ENCODE results near the gene HSPE1. TPM values are rescaled to one million over a fixed set of nuclear protein-coding genes. Genes with fewer than 3 reads are reported as not detected.
"Not testable (repeated sequence)": the region's sequence is repeated elsewhere in the genome, so short reads cannot be mapped to it uniquely, and the experiment has no call there.

The HSPE1 gene
- polyA plus RNA-seq, 3 donors from 2014 or later: 60.2 to 96.7 (median 93.7) TPM

DNA sequence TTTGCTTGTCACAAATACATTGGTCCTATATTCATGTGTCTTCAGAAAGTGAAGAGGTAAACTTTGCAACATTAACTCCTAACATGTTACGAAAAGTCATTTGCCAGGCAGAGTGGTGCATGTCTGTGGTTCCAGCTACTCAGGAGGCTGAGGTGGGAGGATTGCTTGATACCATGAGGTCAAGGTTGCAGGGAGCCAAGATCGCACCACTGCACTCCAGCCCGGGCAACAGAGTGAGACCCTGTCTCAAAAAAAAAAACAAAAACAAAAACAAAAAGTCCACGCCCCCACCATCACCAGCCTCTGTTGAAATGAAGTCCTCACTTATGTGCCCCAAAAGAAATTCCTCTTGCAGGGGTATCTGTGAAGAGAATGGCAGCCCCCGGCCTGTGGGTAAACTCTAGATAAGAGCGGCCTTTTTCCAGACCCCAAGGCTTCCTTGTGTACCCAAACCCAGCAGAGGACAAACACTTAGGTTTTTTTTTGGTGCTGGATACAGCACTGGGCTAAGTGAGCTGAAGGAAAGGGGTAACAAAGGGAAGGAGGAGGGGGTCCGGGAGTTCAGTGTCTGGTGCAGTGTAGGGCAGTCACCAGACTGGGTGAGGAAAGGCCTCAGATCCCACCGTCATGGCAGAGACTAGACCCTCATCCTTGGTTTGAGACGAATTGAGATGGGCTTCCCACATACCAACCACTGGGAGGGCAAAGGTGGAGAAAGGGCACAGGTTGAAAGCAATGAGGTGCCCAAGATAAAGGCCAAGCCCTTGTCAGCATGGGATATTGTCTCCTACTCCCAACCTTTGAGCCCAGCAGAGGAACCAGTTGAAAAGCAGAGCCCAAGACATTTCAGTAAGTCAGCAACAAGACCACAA is 19.8 kb upstream of the HSPE1 start:
- peaks cover 0 to 4% (median 0%) of the 10 kb centered on the region in 3 donors for H3K27me3 Mint-ChIP-seq (ENCODE audit: low read depth in 3 of 3)
- peaks cover 0 to 11% (median 1%) of the 10 kb centered on the region in 6 donors for H3K9me3 Mint-ChIP-seq
- H3K27ac Mint-ChIP-seq: peak overlapping the region in 1 of 6 donors; percentile 14
- H3K4me1 Mint-ChIP-seq: peaks cover 0 to 15% of the 10 kb centered on the region in 2 donors
- DNase-seq: no peak
- H3K4me3 Mint-ChIP-seq: no peak overlapping the region
- H3K36me3 Mint-ChIP-seq: peaks cover 15 to 37% (median 28%) of the 10 kb centered on the region in 3 donors

GRCh38 chr2:197484248-197484647 is 15.9 kb upstream of the HSPE1 start:
- peaks cover 7 to 42% (median 20%) of the 10 kb centered on the region in 3 donors for H3K36me3 Mint-ChIP-seq
- not testable (repeated sequence) for H3K27ac Mint-ChIP-seq

DNA sequence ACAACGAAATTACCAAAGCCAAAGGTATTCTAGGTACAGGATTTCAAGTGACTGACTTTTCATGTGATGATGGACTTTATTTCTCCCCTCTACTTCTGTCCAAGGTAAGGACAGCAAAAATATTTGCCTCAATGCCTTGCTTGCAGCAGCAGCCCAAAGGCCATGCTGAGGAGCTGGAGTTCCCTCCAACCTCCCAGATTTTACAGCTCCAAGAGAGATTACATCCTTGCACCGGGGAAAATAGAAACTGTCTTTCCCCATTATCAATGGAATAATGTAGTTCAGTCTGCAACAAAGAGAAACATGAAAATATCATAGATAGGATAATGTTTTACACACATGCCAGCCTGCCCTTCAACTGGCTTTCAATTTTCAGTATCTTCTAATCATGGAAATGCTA is 14.0 kb upstream of the HSPE1 start:
- no peak for DNase-seq
- peak overlapping the region in 3 of 6 donors; percentile 62 to 64 (median 64) for H3K27ac Mint-ChIP-seq
- H3K4me1 Mint-ChIP-seq: no peaks in the 10 kb centered on the region
- H3K36me3 Mint-ChIP-seq: peaks cover 12 to 48% (median 12%) of the 10 kb centered on the region in 3 donors
- H3K27me3 Mint-ChIP-seq (ENCODE audit: low read depth in 3 of 3): no peaks in the 10 kb centered on the region
- no peak overlapping the region for H3K4me3 Mint-ChIP-seq
- H3K9me3 Mint-ChIP-seq: peaks cover 0 to 11% (median 1%) of the 10 kb centered on the region in 6 donors

More at GRCh38 chr2:197484248-197484647, 15.9 kb upstream of the HSPE1 start:
- not testable (repeated sequence) for DNase-seq; H3K4me3 Mint-ChIP-seq; H3K4me1 Mint-ChIP-seq; H3K27me3 Mint-ChIP-seq (ENCODE audit: low read depth in 3 of 3)
- H3K9me3 Mint-ChIP-seq: peaks cover 0 to 11% (median 1%) of the 10 kb centered on the region in 6 donors

- Mint-ChIP-seq H3K27ac (peak overlapping the region in 3 of 6 donors; percentile 5 to 34 (median 24)), H3K36me3 (peaks cover 12 to 47% (median 12%) of the 10 kb centered on the region in 3 donors), H3K27me3 (ENCODE audit: low read depth in 3 of 3) (no peaks in the 10 kb centered on the region)
Observed at GRCh38 chr2:197487385-197487784, 12.8 kb upstream of the HSPE1 start.

GRCh38 chr2:197495433-197496134 is 4.6 kb upstream of the HSPE1 start:
- DNase-seq: no peak
- peaks cover 9 to 21% (median 15%) of the 10 kb centered on the region in 3 donors for H3K36me3 Mint-ChIP-seq
- peaks cover 24 to 45% of the 10 kb centered on the region in 2 donors for H3K4me1 Mint-ChIP-seq
- no peaks in the 10 kb centered on the region for H3K9me3 Mint-ChIP-seq
- H3K4me3 Mint-ChIP-seq: no peak overlapping the region
- H3K27me3 Mint-ChIP-seq (ENCODE audit: low read depth in 3 of 3): peaks cover 5 to 17% (median 13%) of the 10 kb centered on the region in 3 donors
- no peak overlapping the region for H3K27ac Mint-ChIP-seq

More at GRCh38 chr2:197487385-197487784, 12.8 kb upstream of the HSPE1 start:
- no peak for DNase-seq
- Mint-ChIP-seq H3K9me3 (peaks cover 0 to 11% (median 1%) of the 10 kb centered on the region in 6 donors), H3K4me1 (no peaks in the 10 kb centered on the region), H3K4me3 (no peak overlapping the region)

GRCh38 chr2:197496695-197497094 is 3.5 kb upstream of the HSPE1 start:
- H3K27ac Mint-ChIP-seq: peak overlapping the region in 2 of 6 donors; percentile 33 to 62
- peaks cover 5 to 17% (median 13%) of the 10 kb centered on the region in 3 donors for H3K27me3 Mint-ChIP-seq (ENCODE audit: low read depth in 3 of 3)
- H3K9me3 Mint-ChIP-seq: no peaks in the 10 kb centered on the region
- H3K4me3 Mint-ChIP-seq: no peak overlapping the region
- H3K36me3 Mint-ChIP-seq: peaks cover 9 to 19% (median 15%) of the 10 kb centered on the region in 3 donors
- no peak for DNase-seq
- peaks cover 35 to 56% of the 10 kb centered on the region in 2 donors for H3K4me1 Mint-ChIP-seq

DNA sequence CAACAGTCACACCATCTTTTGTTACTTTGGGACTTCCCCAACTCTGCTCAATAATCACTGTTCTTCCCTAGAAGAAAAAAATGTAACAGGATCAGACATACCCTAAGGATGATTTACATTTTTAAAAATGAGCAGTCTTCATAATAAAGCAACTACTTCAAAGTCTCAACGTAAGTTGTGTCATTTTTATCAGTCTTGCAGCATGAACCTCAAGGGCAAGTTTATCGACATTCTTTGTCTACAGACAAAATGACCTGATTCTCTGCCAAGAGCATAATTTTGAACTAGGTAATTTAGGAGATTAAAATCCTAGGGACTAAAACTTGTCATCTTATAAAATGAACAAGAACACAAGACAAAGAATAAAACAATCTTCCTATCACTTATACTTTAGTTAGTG is 2.9 kb upstream of the HSPE1 start:
- Mint-ChIP-seq H3K9me3 (no peaks in the 10 kb centered on the region), H3K4me1 (peaks cover 42 to 62% of the 10 kb centered on the region in 2 donors), H3K4me3 (peak overlapping the region in 1 of 5 donors; percentile 97), H3K36me3 (peaks cover 9 to 19% (median 15%) of the 10 kb centered on the region in 3 donors), H3K27me3 (ENCODE audit: low read depth in 3 of 3) (peaks cover 5 to 17% (median 13%) of the 10 kb centered on the region in 3 donors), H3K27ac (peak overlapping the region in 4 of 6 donors; percentile 45 to 97 (median 78))
- no peak for DNase-seq

DNA sequence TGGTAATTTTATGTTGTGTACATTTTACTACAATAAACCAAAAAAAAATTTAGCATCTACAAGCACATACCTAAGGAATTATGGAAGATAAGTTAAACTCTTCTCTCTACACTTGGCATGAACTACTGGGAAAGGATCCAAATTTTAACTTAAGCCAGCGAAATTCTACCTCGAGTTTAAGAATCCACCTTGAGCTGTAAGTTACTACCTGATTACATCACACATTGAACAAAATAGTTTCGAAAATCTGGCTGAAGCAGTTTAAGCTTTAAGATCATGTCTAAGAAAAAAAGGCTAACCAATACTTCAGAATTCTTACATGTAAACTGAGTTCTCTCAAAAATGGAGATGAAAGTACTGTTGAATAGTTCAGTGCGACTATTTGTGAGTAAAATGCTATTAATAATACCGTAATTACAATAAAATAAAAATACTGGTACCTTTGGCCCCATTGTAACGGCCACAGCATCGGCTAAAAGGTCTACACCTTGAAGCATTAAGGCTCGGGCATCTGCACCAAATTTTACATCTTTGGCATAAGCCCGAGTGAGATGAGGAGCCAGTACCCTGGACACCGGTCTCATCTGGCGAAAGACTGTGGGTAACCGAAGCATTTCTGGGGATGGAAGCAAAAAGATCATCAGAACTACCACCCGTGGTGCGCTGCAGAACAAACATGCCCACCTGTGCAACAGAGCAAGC is 1.8 kb upstream of the HSPE1 start:
- Mint-ChIP-seq H3K36me3 (peaks cover 9 to 13% (median 9%) of the 10 kb centered on the region in 3 donors), H3K4me1 (peaks cover 45 to 67% of the 10 kb centered on the region in 2 donors), H3K9me3 (no peaks in the 10 kb centered on the region), H3K4me3 (peak overlapping the region; percentile 84 to 97 (median 94)), H3K27me3 (ENCODE audit: low read depth in 3 of 3) (peaks cover 5 to 17% (median 13%) of the 10 kb centered on the region in 3 donors), H3K27ac (peak overlapping the region; percentile 79 to 98 (median 97))
- DNase-seq: no peak

GRCh38 chr2:197498937-197499593 is 1.1 kb upstream of the HSPE1 start:
- H3K36me3 Mint-ChIP-seq: peaks cover 9 to 13% (median 9%) of the 10 kb centered on the region in 3 donors

GRCh38 chr2:197500503-197501131 is 438 bp downstream of the HSPE1 start:
- H3K4me1 Mint-ChIP-seq: peaks cover 45 to 62% of the 10 kb centered on the region in 2 donors
- peaks cover 4 to 11% (median 6%) of the 10 kb centered on the region in 3 donors for H3K36me3 Mint-ChIP-seq
- peak overlapping the region; percentile 84 to 97 (median 94) for H3K4me3 Mint-ChIP-seq
- DNase-seq: peak; percentile 9 to 26 (median 15)
- H3K27me3 Mint-ChIP-seq (ENCODE audit: low read depth in 3 of 3): peaks cover 5 to 17% (median 13%) of the 10 kb centered on the region in 3 donors
- H3K9me3 Mint-ChIP-seq: no peaks in the 10 kb centered on the region
- peak overlapping the region; percentile 79 to 98 (median 97) for H3K27ac Mint-ChIP-seq

More at GRCh38 chr2:197498937-197499593, 1.1 kb upstream of the HSPE1 start:
- H3K4me3 Mint-ChIP-seq: peak overlapping the region; percentile 84 to 97 (median 94)
- H3K4me1 Mint-ChIP-seq: peaks cover 45 to 67% of the 10 kb centered on the region in 2 donors
- no peaks in the 10 kb centered on the region for H3K9me3 Mint-ChIP-seq
- peak overlapping the region; percentile 79 to 98 (median 97) for H3K27ac Mint-ChIP-seq
- peaks cover 5 to 17% (median 13%) of the 10 kb centered on the region in 3 donors for H3K27me3 Mint-ChIP-seq (ENCODE audit: low read depth in 3 of 3)
- DNase-seq: peak; percentile 52 to 61 (median 54)

DNA sequence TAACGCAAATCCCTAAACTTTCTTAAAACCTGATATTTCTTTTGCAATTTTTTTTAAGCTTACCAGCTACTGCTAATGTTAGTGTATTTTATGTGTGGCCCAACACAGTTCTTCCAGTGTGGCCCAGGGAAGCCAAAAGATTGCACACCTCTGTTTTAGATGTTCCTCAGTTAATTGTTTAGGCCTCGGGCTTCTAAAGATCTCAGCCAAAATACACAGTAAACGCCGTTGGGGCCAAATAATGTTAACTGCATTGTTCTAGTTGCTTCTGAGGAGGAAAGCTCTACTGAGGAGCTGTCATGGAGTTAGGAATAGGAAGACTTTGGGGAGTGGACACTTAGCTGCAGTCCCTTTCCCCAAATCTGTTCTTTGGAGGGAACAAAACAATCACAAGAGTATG is 2.0 kb downstream of the HSPE1 start:
- DNase-seq: no peak
- Mint-ChIP-seq H3K36me3 (peaks cover 0 to 4% (median 2%) of the 10 kb centered on the region in 3 donors), H3K27ac (peak overlapping the region; percentile 12 to 79 (median 46)), H3K9me3 (no peaks in the 10 kb centered on the region), H3K4me1 (peaks cover 42 to 46% of the 10 kb centered on the region in 2 donors), H3K27me3 (ENCODE audit: low read depth in 3 of 3) (peaks cover 5 to 17% (median 13%) of the 10 kb centered on the region in 3 donors), H3K4me3 (peak overlapping the region; percentile 11 to 97 (median 43))

DNA sequence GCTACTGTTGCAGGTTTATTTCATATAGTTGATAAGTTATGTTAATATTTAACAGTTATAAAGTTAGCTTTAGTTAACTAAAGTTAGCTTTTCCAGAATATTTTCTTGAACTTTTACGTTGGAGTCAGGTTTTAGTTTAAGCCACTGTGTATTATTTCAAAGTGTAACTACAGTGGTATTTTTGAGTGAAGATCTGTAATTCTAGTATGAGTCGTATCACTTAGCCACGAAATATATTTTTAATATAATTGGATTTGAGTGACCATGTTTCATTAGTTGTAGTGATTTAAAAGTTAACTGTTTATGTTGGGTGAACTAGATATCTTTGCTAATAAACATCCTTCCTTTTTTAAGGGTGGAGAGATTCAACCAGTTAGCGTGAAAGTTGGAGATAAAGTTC is 2.5 kb downstream of the HSPE1 start:
- Mint-ChIP-seq H3K27me3 (ENCODE audit: low read depth in 3 of 3) (peaks cover 5 to 17% (median 13%) of the 10 kb centered on the region in 3 donors), H3K4me1 (peaks cover 40 to 41% of the 10 kb centered on the region in 2 donors), H3K36me3 (peaks cover 0 to 4% (median 2%) of the 10 kb centered on the region in 3 donors), H3K9me3 (no peaks in the 10 kb centered on the region), H3K4me3 (peak overlapping the region in 3 of 5 donors; percentile 11 to 97 (median 60)), H3K27ac (peak overlapping the region in 5 of 6 donors; percentile 17 to 79 (median 61))
- no peak for DNase-seq
